Hepatocyte (in vitro differentiated cells): Measurements from ENCODE around the gene GALNTL6. TPM values are rescaled to one million over a fixed set of nuclear protein-coding genes. Genes with fewer than 3 reads are reported as not detected.

Experiments used
- DNase-seq: peaks from one replicate; pipeline ENCODE4 v3.0.0-alpha.2; 2016; ENCODE audit warnings: low spot score
- H2AFZ ChIP-seq: fragments of 200-600 bp; sonication (generic); 2 replicates; pipeline ENCODE4 v1.6.0; 2016; ENCODE audit warnings: antibody characterized with exemption, mild to moderate bottlenecking
- H3K27ac ChIP-seq: fragments of 200-600 bp; sonication (generic); 2 replicates; pipeline ENCODE4 v1.5.1; 2016; ENCODE audit warnings: mild to moderate bottlenecking
- H3K27me3 ChIP-seq: fragments of 200-600 bp; sonication (generic); 2 replicates; pipeline ENCODE4 v1.6.1; 2016
- H3K36me3 ChIP-seq: fragments of 200-600 bp; sonication (generic); replicated peaks from 2 replicates; pipeline ENCODE4 v1.5.1; 2016; ENCODE audit warnings: low read depth; ENCODE audit not compliant: insufficient read depth
- H3K4me1 ChIP-seq: fragments of 200-600 bp; sonication (generic); 2 replicates; pipeline ENCODE4 v1.5.1; 2016; ENCODE audit warnings: mild to moderate bottlenecking, moderate library complexity; ENCODE audit not compliant: insufficient read depth
- H3K4me2 ChIP-seq: fragments of 200-600 bp; sonication (generic); 2 replicates; pipeline ENCODE4 v1.6.0; 2016
- H3K4me3 ChIP-seq: fragments of 200-600 bp; sonication (generic); 2 replicates; pipeline ENCODE4 v1.5.1; 2016; ENCODE audit warnings: mild to moderate bottlenecking
- H3K79me2 ChIP-seq: fragments of 200-600 bp; sonication (generic); 2 replicates; pipeline ENCODE4 v1.6.0; 2017; ENCODE audit warnings: mild to moderate bottlenecking
- H3K9me2 ChIP-seq: fragments of 200-600 bp; sonication (generic); replicated peaks from 2 replicates; pipeline ENCODE4 v1.6.0; 2017; ENCODE audit warnings: mild to moderate bottlenecking; ENCODE audit not compliant: insufficient read depth
- H3K9me3 ChIP-seq: fragments of 200-600 bp; sonication (generic); 2 replicates; pipeline ENCODE4 v1.5.1; 2016; ENCODE audit warnings: low read depth, mild to moderate bottlenecking
- H4K20me1 ChIP-seq: fragments of 200-600 bp; sonication (generic); 2 replicates; pipeline ENCODE4 v1.6.0; 2016; ENCODE audit warnings: mild to moderate bottlenecking; ENCODE audit not compliant: insufficient read depth, poor library complexity, severe bottlenecking
- EZH2 ChIP-seq: fragments of 200-600 bp; sonication (generic); IDR thresholded peaks from 2 replicates; pipeline ENCODE4 v1.6.1; 2016; ENCODE audit warnings: antibody characterized with exemption, mild to moderate bottlenecking, borderline replicate concordance
- EZH2phosphoT487 ChIP-seq: fragments of 200-600 bp; sonication (generic); IDR thresholded peaks from one replicate; pipeline ENCODE4 v1.6.1; 2018; ENCODE audit warnings: antibody characterized with exemption, mild to moderate bottlenecking, low read depth, moderate library complexity; ENCODE audit not compliant: unreplicated experiment, severe bottlenecking
- WGBS: methylation state at CpG from one replicate; pipeline ENCODE4 v1.1.6; 2016; ENCODE audit warnings: low lambda C conversion rate; ENCODE audit errors: missing lambda C conversion rate; 5-methylcytosine and 5-hydroxymethylcytosine counted together
- polyA plus RNA-seq: library from polyadenylated mRNA; unstranded; fragments of >200 nt; fragmentation: Nextera tagmentation; extraction: Ambion mirVana; gene quantifications from 2 replicates; pipeline ENCODE4 v1.2.1, GENCODE V29; 2016
- total RNA-seq: library from RNA; depleted of rRNA; stranded (reverse); fragments of >200 nt; gene quantifications from 2 replicates; pipeline ENCODE4 v1.2.3, GENCODE V29; 2014
- TF ChIP-seq, protein P1 (sequence below): fragments of 200-600 bp; sonication (generic); IDR thresholded peaks from 2 replicates; pipeline ENCODE4 v1.5.1; 2016; ENCODE audit warnings: antibody characterized with exemption, mild to moderate bottlenecking; ENCODE audit not compliant: poor library complexity

The GALNTL6 gene
- total and polyA plus RNA-seq, 2 experiments from 2014 or later, result 0.53 to 0.74 TPM

- Histone ChIP-seq H3K79me2 (no peaks in the 10 kb centered on the region), H3K27me3 (no peaks in the 10 kb centered on the region), H2AFZ (no peak overlapping the region), H3K4me2 (no peak overlapping the region), H3K4me3 (no peak overlapping the region), H3K27ac (no peak overlapping the region), H3K36me3 (no peaks in the 10 kb centered on the region), H3K9me2 (no peaks in the 10 kb centered on the region), H3K9me3 (no peaks in the 10 kb centered on the region), H4K20me1 (no peaks in the 10 kb centered on the region), H3K4me1 (no peaks in the 10 kb centered on the region)
- TF ChIP-seq EZH2, result no peak
- TF ChIP-seq, protein P1, sequence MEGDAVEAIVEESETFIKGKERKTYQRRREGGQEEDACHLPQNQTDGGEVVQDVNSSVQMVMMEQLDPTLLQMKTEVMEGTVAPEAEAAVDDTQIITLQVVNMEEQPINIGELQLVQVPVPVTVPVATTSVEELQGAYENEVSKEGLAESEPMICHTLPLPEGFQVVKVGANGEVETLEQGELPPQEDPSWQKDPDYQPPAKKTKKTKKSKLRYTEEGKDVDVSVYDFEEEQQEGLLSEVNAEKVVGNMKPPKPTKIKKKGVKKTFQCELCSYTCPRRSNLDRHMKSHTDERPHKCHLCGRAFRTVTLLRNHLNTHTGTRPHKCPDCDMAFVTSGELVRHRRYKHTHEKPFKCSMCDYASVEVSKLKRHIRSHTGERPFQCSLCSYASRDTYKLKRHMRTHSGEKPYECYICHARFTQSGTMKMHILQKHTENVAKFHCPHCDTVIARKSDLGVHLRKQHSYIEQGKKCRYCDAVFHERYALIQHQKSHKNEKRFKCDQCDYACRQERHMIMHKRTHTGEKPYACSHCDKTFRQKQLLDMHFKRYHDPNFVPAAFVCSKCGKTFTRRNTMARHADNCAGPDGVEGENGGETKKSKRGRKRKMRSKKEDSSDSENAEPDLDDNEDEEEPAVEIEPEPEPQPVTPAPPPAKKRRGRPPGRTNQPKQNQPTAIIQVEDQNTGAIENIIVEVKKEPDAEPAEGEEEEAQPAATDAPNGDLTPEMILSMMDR, result no peak
- no peak for TF ChIP-seq EZH2phosphoT487
- WGBS, result 65% methylated on average over 3 of the region's 3 CpGs
- DNase-seq, result no peak
Observed at GRCh38 chr4:171857302-171858012, 44.3 kb downstream of the GALNTL6 start.

DNA sequence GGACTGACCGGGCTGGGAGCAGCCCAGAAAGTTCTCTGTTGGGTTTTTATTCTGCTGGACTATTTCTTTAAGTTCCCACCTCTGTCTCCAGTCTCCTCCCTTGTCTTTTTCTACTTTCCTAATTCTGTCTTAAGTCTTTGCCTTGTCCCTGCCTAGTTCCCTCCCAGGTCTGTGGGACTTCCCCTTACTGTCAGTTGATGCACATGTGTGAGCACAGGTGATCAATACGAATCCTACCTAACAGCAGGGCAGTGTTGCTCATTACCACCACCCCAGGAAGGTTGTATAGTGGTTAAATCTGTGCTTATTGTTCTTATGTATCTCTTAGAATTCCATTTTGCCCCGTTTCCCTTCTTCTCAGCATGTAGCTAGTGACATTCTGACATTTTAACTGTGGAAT, 62.1 kb downstream of the GALNTL6 start:
- Histone ChIP-seq H3K9me3 (no peaks in the 10 kb centered on the region), H4K20me1 (no peaks in the 10 kb centered on the region), H3K4me1 (no peaks in the 10 kb centered on the region), H3K4me3 (no peak overlapping the region), H3K79me2 (no peaks in the 10 kb centered on the region), H3K27me3 (no peaks in the 10 kb centered on the region), H3K36me3 (no peaks in the 10 kb centered on the region), H3K27ac (no peak overlapping the region), H2AFZ (no peak overlapping the region), H3K4me2 (no peak overlapping the region), H3K9me2 (no peaks in the 10 kb centered on the region)
- TF ChIP-seq, protein P1, result no peak
- TF ChIP-seq EZH2phosphoT487, result no peak
- TF ChIP-seq EZH2, result no peak
- no peak for DNase-seq
- 79% methylated on average over 3 of the region's 3 CpGs for WGBS

DNA sequence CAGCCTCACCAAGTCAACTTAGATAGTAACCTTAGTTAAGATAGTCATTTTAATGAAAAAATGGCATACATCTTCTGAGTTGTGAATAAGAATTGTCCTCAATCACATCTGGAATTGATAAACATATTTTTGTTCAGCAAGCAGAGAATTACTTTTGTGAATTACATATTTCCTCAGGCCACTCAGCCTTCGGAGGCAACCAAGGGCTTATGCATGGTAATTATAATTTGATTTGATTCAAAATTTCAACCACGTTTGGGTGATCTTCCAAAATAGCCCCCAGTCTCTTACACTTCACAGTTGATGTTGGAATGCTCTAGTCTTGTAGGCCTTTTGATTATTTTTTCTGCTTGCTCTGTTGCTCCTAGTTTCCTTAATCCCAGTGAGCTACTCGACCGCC, 63.4 kb downstream of the GALNTL6 start:
- Histone ChIP-seq H3K79me2 (no peaks in the 10 kb centered on the region), H3K27me3 (no peaks in the 10 kb centered on the region), H4K20me1 (no peaks in the 10 kb centered on the region), H3K9me2 (no peaks in the 10 kb centered on the region), H3K27ac (no peak overlapping the region), H3K4me2 (no peak overlapping the region), H2AFZ (no peak overlapping the region), H3K36me3 (no peaks in the 10 kb centered on the region), H3K4me1 (no peaks in the 10 kb centered on the region), H3K9me3 (no peaks in the 10 kb centered on the region), H3K4me3 (no peak overlapping the region)
- no peak for DNase-seq
- 79% methylated on average over 4 of the region's 4 CpGs for WGBS
- TF ChIP-seq EZH2phosphoT487, result no peak
- TF ChIP-seq EZH2, result no peak
- TF ChIP-seq, protein P1, result no peak
